Measurements from ENCODE around the gene ADGRV1. TPM values are rescaled to one million over a fixed set of nuclear protein-coding genes. Genes with fewer than 3 reads are reported as not detected.

The ADGRV1 gene
- total and polyA plus RNA-seq, 9 of the 15 experiments (the other 6 are each of a cell fraction or from before 2014, with no cell fraction given), result 21.7 to 156 (median 58.2) TPM

GRCh38 chr5:90549729-90550275 is 8.8 kb upstream of the ADGRV1 start (continued):
- TF ChIP-seq, protein P1, sequence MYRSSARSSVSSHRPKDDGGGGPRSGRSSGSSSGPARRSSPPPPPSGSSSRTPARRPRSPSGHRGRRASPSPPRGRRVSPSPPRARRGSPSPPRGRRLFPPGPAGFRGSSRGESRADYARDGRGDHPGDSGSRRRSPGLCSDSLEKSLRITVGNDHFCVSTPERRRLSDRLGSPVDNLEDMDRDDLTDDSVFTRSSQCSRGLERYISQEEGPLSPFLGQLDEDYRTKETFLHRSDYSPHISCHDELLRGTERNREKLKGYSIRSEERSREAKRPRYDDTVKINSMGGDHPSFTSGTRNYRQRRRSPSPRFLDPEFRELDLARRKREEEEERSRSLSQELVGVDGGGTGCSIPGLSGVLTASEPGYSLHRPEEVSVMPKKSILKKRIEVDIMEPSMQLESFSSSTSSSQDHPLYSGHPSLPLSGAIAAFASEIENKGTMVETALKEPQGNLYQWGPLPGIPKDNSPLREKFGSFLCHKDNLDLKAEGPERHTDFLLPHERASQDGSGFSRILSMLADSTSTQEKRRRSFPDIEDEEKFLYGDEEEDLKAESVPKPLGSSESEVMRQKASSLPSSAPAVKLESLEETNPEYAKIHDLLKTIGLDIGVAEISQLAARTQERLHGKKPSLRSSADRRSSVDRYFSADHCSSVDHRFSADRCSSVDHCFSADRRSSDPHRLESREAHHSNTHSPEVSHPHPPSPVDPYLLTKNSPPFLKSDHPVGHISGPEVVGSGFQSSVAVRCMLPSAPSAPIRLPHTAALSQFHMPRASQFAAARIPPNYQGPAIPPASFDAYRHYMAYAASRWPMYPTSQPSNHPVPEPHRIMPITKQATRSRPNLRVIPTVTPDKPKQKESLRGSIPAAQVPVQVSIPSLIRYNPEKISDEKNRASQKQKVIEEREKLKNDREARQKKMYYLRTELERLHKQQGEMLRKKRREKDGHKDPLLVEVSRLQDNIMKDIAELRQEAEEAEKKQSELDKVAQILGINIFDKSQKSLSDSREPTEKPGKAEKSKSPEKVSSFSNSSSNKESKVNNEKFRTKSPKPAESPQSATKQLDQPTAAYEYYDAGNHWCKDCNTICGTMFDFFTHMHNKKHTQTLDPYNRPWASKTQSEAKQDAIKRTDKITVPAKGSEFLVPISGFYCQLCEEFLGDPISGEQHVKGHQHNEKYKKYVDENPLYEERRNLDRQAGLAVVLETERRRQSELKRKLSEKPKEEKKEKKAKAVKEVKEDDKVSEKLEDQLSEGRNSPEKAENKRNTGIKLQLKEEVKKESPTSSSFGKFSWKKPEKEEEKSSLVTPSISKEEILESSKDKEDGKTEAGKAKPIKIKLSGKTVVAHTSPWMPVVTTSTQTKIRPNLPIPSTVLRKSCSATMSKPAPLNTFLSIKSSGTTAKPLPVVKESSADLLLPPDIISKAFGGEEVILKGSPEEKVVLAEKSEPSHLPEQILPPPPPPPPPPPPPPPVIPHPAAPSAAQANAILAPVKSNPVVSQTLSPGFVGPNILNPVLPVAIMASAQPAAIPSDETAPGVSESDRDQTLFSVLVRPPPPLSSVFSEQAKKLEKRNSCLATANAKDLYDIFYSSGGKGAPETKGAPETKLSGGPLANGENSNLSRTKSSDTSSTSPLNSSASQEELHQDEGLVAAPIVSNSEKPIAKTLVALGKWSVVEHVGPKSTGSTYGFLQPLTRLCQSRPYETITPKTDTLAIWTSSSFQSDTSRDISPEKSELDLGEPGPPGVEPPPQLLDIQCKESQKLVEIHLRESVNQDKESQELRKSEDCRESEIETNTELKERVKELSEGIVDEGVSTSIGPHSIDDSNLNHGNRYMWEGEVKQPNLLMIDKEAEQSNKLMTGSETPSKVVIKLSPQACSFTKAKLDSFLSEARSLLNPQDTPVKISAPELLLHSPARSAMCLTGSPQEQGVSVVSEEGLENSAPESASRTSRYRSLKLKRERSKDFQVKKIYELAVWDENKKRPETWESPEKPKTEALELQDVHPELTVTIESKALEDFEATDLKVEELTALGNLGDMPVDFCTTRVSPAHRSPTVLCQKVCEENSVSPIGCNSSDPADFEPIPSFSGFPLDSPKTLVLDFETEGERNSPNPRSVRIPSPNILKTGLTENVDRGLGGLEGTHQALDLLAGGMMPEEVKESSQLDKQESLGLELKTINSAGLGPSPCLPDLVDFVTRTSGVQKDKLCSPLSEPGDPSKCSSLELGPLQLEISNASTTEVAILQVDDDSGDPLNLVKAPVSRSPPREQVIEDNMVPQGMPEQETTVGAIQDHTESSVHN (IDR thresholded peaks at IDR 0.05; ENCODE audit: borderline replicate concordance in 1 of 2, low read depth in 1 of 2), result peak in 1 of 2 experiments; percentile 26; a peak in 1 of 4 replicates
- peak in 1 of 3 experiments; percentile 50 for TF ChIP-seq YY1 (IDR thresholded peaks at IDR 0.05; ENCODE audit: borderline replicate concordance in 1 of 3, control insufficient read depth in 1 of 3, extremely low read depth in 1 of 3, insufficient read depth in 3 of 3, insufficient read length in 1 of 3, insufficient replicate concordance in 2 of 3, low read depth in 1 of 3, low read length in 2 of 3)
- TF ChIP-seq TRIM28 (IDR thresholded peaks at IDR 0.05), result no peak
- 0 out of 2 replicates have a peak, but pooled peaks have one; percentile 14 for TF ChIP-seq CHAMP1 (IDR thresholded peaks at IDR 0.05)
- no peak for TF ChIP-seq ZNF699 (CRISPR knock-in tag; IDR thresholded peaks at IDR 0.05; ENCODE audit: insufficient replicate concordance)
- TF ChIP-seq RFX5 (IDR thresholded peaks at IDR 0.05; ENCODE audit: low read depth, low read length), result no peak
- no peak for TF ChIP-seq ESRRB (CRISPR knock-in tag; IDR thresholded peaks at IDR 0.05; ENCODE audit: borderline replicate concordance)
- TF ChIP-seq CBFB (CRISPR knock-in tag; IDR thresholded peaks at IDR 0.05), result no peak
- no peak for TF ChIP-seq FOXM1 (IDR thresholded peaks at IDR 0.05; ENCODE audit: low read depth)
- no peak for TF ChIP-seq FOXM1 (CRISPR knock-in tag; IDR thresholded peaks at IDR 0.05; ENCODE audit: low read depth)
- TF ChIP-seq PRPF4 (IDR thresholded peaks at IDR 0.05; ENCODE audit: insufficient read depth, low read depth, low read length, poor library complexity, severe bottlenecking), result no peak
- TF ChIP-seq ZNF3 (CRISPR knock-in tag; IDR thresholded peaks at IDR 0.05), result no peak
- TF ChIP-seq ZNF740 (CRISPR knock-in tag; IDR thresholded peaks at IDR 0.05), result no peak
- no peak for TF ChIP-seq ZNF740 (tag; IDR thresholded peaks at IDR 0.05)

All from K562 (cell line).